Spleen (tissue), 11 donors: ENCODE measurements around the gene LCN6. TPM values are rescaled to one million over a fixed set of nuclear protein-coding genes. Genes with fewer than 3 reads are reported as not detected.

Experiments used
- DNase-seq: peaks from one replicate; pipeline ENCODE4 v3.0.0-alpha.2; 2020
- H3K27ac ChIP-seq, 8 donors: fragments of 200-600 bp; sonication (generic) in 7 of 8; 1 replicate in 4 of 8; 2 replicates in 4 of 8; pipeline versions ENCODE4 v1.5.0 to v1.8.0; 2016 to 2021; ENCODE audit warnings: inconsistent platforms in 4 of 8, mild to moderate bottlenecking in 4 of 8, moderate library complexity in 1 of 8
- H3K27me3 ChIP-seq, 7 donors: fragments of 200-600 bp; sonication (generic) in 6 of 7; replicated peaks in 1 of 7; 1 replicate in 4 of 7; 2 replicates in 3 of 7; pipeline versions ENCODE4 v1.5.0 to v1.8.0; 2016 to 2021; ENCODE audit warnings: inconsistent platforms in 3 of 7, mild to moderate bottlenecking in 1 of 7
- H3K36me3 ChIP-seq, 6 donors: fragments of 200-600 bp; sonication (generic) in 5 of 6; 1 replicate in 4 of 6; 2 replicates in 2 of 6; pipeline versions ENCODE4 v1.5.0 to v1.8.0; 2016 to 2021; ENCODE audit warnings: inconsistent platforms in 2 of 6
- H3K4me1 ChIP-seq, 6 donors: fragments of 200-600 bp; sonication (generic) in 5 of 6; 1 replicate in 3 of 6; 2 replicates in 3 of 6; pipeline versions ENCODE4 v1.5.0 to v1.8.0; 2016 to 2021; ENCODE audit warnings: inconsistent platforms in 3 of 6
- H3K4me3 ChIP-seq, 8 donors: fragments of 200-600 bp; sonication (generic) in 7 of 8; 1 replicate in 4 of 8; 2 replicates in 4 of 8; pipeline versions ENCODE4 v1.5.0 to v1.8.0; 2016 to 2021; ENCODE audit warnings: inconsistent platforms in 4 of 8, mild to moderate bottlenecking in 4 of 8, moderate library complexity in 2 of 8
- H3K9me3 ChIP-seq, 8 donors: fragments of 200-600 bp; sonication (generic) in 7 of 8; 1 replicate in 4 of 8; 2 replicates in 4 of 8; pipeline versions ENCODE4 v1.5.0 to v1.8.0; 2016 to 2021; ENCODE audit warnings: inconsistent platforms in 4 of 8
- CTCF ChIP-seq, 11 experiments: fragments of 200-600 bp in 7 of 11; fragments of 450-650 bp in 4 of 11; sonication (generic) in 4 of 11; IDR thresholded peaks in 8 of 11; conservative IDR thresholded peaks in 3 of 11; 1 replicate in 7 of 11; 2 replicates in 4 of 11; pipeline versions ENCODE4 v1.4.0 to v1.8.0; 2016 to 2021; ENCODE audit warnings: antibody characterized with exemption in 11 of 11, inconsistent platforms in 4 of 11, mild to moderate bottlenecking in 1 of 11
- POLR2A ChIP-seq, 3 donors: fragments of 450-650 bp; IDR thresholded peaks; one replicate each; pipeline ENCODE4 v1.5.1; 2017; ENCODE audit warnings: antibody characterized with exemption in 3 of 3, mild to moderate bottlenecking in 1 of 3
- POLR2AphosphoS5 ChIP-seq, 3 donors: sonication (generic); formaldehyde crosslinking; IDR thresholded peaks; one replicate each; pipeline ENCODE4 v1.5.1; 2017; ENCODE audit warnings: antibody characterized with exemption in 3 of 3
- WGBS, 5 donors: extraction: QIAGEN DNeasy Blood & Tissue Kit in 3 of 5; methylation state at CpG; one replicate each; pipeline versions ENCODE4 v1.1.5 to v1.1.7; 2013 to 2018; 5-methylcytosine and 5-hydroxymethylcytosine counted together
- intact Hi-C: fragments of 100-400 bp; cut with DNase I; formaldehyde crosslinking; loops from one replicate; pipeline ENCODE4 v1.15.0; 2023; ENCODE audit warnings: low total_unique reads
- polyA plus RNA-seq, 3 donors: library from polyadenylated mRNA; stranded (reverse); fragments of 200-250 nt; gene quantifications; one replicate each; pipeline ENCODE4 v1.2.1, GENCODE V29; 2013
- total RNA-seq, 7 donors: library from RNA; depleted of rRNA in 3 of 7; stranded (reverse); fragments of >200 nt in 3 of 7; fragmentation: NEBNext Ultra II Directional in 4 of 7; extraction: Animal tissue kit (Norgen Biotek cat#: 25700) in 4 of 7; gene quantifications; one replicate each; pipeline versions ENCODE4 v1.1.0 to v1.2.1, GENCODE V29; 2016 to 2021
- donor health status: healthy with polysubstance abuse.
- donor health status: DM: no; HTN: no; CAD: no; lungs with moderate emphysema.
- donor health status: DM: no; HTN: no; CAD: no.
- donor health status: Bipolar disorder and iron deficiency.
- donor health status: healthy.
- donor health status: DM: no; HTN: no; CAD: no.
- donor health status: DM: yes; HTN: yes; CAD: no.

Gene LCN6
- total and polyA plus RNA-seq, 10 donors: 1.2 to 18.9 (median 4.4) TPM

GRCh38 chr9:136765041-136765440 lies 16.7 kb upstream of the LCN6 start:
- no peak for DNase-seq
- no peak for TF ChIP-seq CTCF (IDR thresholded peaks at IDR 0.05 in 8 of 11, conservative IDR thresholded peaks at IDR 0.05 in 3 of 11)
- TF ChIP-seq POLR2AphosphoS5 (IDR thresholded peaks at IDR 0.05): peak in 1 of 3 donors; percentile 36
- Histone ChIP-seq H3K9me3 (no peaks in the 10 kb centered on the region), H3K4me3 (no peak overlapping the region), H3K27me3 (peaks cover 0 to 68% (median 8%) of the 10 kb centered on the region in 7 donors), H3K4me1 (peaks cover 0 to 59% (median 23%) of the 10 kb centered on the region in 6 donors), H3K36me3 (no peaks in the 10 kb centered on the region), H3K27ac (no peak overlapping the region)
- WGBS, 5 donors: 83 to 91% (median 90%) methylated on average over 5 to 14 of the region's 14 CpGs
- intact Hi-C loops: no loop called here

GRCh38 chr9:136764301-136764891 lies 16.1 kb upstream of the LCN6 start, which contains the start of gene LCN15:
Gene LCN15, minus strand, starts transcription at chr9:136764518. Its CDS starts 30 bp downstream, at chr9:136764488.
- WGBS, 5 donors: 60 to 82% (median 73%) methylated on average over 4 to 14 of the region's 14 CpGs
- no peak for DNase-seq
- intact Hi-C loops: no loop called here

GRCh38 chr9:136763649-136764035 lies 15.3 kb upstream of the LCN6 start:
- intact Hi-C loops: no loop called here
- H3K4me1 ChIP-seq: peaks cover 0 to 69% (median 27%) of the 10 kb centered on the region in 6 donors
- H3K27me3 ChIP-seq: peaks cover 0 to 68% (median 8%) of the 10 kb centered on the region in 7 donors
- H3K27ac ChIP-seq: no peak overlapping the region
- no peaks in the 10 kb centered on the region for H3K9me3 ChIP-seq
- DNase-seq: no peak
- no peaks in the 10 kb centered on the region for H3K36me3 ChIP-seq
- WGBS, 5 donors: 83 to 96% (median 84%) methylated on average over 8 to 14 of the region's 14 CpGs
- TF ChIP-seq POLR2A (IDR thresholded peaks at IDR 0.05) (no peak), POLR2AphosphoS5 (IDR thresholded peaks at IDR 0.05) (no peak), CTCF (IDR thresholded peaks at IDR 0.05 in 8 of 11, conservative IDR thresholded peaks at IDR 0.05 in 3 of 11) (no peak)
- no peak overlapping the region for H3K4me3 ChIP-seq

More at GRCh38 chr9:136764301-136764891, 16.1 kb upstream of the LCN6 start, which contains the start of gene LCN15:
- TF ChIP-seq CTCF (IDR thresholded peaks at IDR 0.05 in 8 of 11, conservative IDR thresholded peaks at IDR 0.05 in 3 of 11): no peak
- no peak for TF ChIP-seq POLR2AphosphoS5 (IDR thresholded peaks at IDR 0.05)
- TF ChIP-seq POLR2A (IDR thresholded peaks at IDR 0.05): no peak
- H3K27me3 ChIP-seq: peaks cover 0 to 70% (median 8%) of the 10 kb centered on the region in 7 donors
- H3K4me3 ChIP-seq: no peak within 1 kb of the TSS
- H3K36me3 ChIP-seq: no peaks in the 10 kb centered on the region
- peak within 1 kb of the TSS in 1 of 8 donors; percentile 34 for H3K27ac ChIP-seq
- peaks cover 0 to 61% (median 25%) of the 10 kb centered on the region in 6 donors for H3K4me1 ChIP-seq
- H3K9me3 ChIP-seq: no peaks in the 10 kb centered on the region

- WGBS, 5 donors: 15 to 39% (median 26%) methylated on average over 20 to 37 of the region's 37 CpGs
- no peak for DNase-seq
- peaks cover 0 to 62% (median 8%) of the 10 kb centered on the region in 7 donors for H3K27me3 ChIP-seq
- H3K4me3 ChIP-seq: no peak overlapping the region
- TF ChIP-seq POLR2AphosphoS5 (IDR thresholded peaks at IDR 0.05) (no peak), CTCF (IDR thresholded peaks at IDR 0.05 in 8 of 11, conservative IDR thresholded peaks at IDR 0.05 in 3 of 11) (no peak)
- H3K4me1 ChIP-seq: peaks cover 0 to 72% (median 32%) of the 10 kb centered on the region in 6 donors
- no peak overlapping the region for H3K27ac ChIP-seq
- intact Hi-C loops: no loop called here
- no peaks in the 10 kb centered on the region for H3K9me3 ChIP-seq
- H3K36me3 ChIP-seq: no peaks in the 10 kb centered on the region
Measured at GRCh38 chr9:136762915-136763648, 14.8 kb upstream of the LCN6 start.
